Chondrocyte (in vitro differentiated cells): Measurements from ENCODE around the gene RHOBTB1. TPM values are rescaled to one million over a fixed set of nuclear protein-coding genes. Genes with fewer than 3 reads are reported as not detected.

Experiments used
- DNase-seq: peaks from one replicate; pipeline ENCODE4 v3.0.0; 2021; ENCODE audit warnings: mixed read lengths, low spot score
- H3K27ac Mint-ChIP-seq: one replicate; pipeline ENCODE4 v1.8.0; 2021; ENCODE audit warnings: mild to moderate bottlenecking, moderate library complexity, mixed read lengths; ENCODE audit not compliant: unreplicated experiment
- H3K27me3 Mint-ChIP-seq: 2 replicates; pipeline ENCODE4 v1.8.0; 2021; ENCODE audit warnings: low read depth, mixed read lengths
- H3K36me3 Mint-ChIP-seq: 2 replicates; pipeline ENCODE4 v1.8.0; 2021; ENCODE audit warnings: low read depth, mixed read lengths
- H3K4me1 Mint-ChIP-seq: 2 replicates; pipeline ENCODE4 v1.8.0; 2021; ENCODE audit warnings: low read depth, mild to moderate bottlenecking, mixed read lengths
- H3K4me3 Mint-ChIP-seq: one replicate; pipeline ENCODE4 v1.8.0; 2021; ENCODE audit warnings: mild to moderate bottlenecking, moderate library complexity, mixed read lengths; ENCODE audit not compliant: unreplicated experiment
- H3K9me3 Mint-ChIP-seq: 2 replicates; pipeline ENCODE4 v1.8.0; 2021; ENCODE audit warnings: low read depth, mixed read lengths
- total RNA-seq: library from RNA; stranded (reverse); gene quantifications from 3 replicates; pipeline ENCODE4 v1.2.1, GENCODE V29; 2021
- TF ChIP-seq, protein P1 (sequence below): fragments of 200-600 bp; sonication (generic); IDR thresholded peaks from 2 replicates; pipeline ENCODE4 v1.5.0; 2021; ENCODE audit warnings: antibody characterized with exemption, mild to moderate bottlenecking, moderate library complexity

RHOBTB1 gene
- total RNA-seq, 1 donor from 2014 or later = 19.2 TPM

DNA sequence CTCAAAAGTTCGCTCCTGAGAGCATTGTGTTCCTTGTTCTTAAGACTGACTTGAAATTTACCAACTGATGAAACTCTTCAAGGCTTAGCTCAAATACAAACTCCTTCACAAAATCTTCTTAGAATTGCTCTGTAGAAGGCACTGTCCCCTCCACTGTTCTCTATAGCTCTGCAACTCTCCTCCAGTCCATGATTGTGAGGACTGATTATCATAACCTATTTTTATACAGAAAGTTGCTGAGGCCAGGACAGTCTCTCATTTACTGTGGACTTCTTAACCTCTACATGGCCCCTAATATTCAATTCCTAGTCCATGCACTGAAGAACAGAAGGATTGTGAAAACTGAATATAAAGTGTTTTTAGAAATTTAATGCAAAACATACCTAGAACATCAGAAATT, 53.2 kb downstream of the RHOBTB1 start:
- Mint-ChIP-seq H3K27ac (no peak overlapping the region), H3K27me3 (no peaks in the 10 kb centered on the region), H3K4me1 (peaks cover 14% of the 10 kb centered on the region), H3K4me3 (no peak overlapping the region), H3K9me3 (no peaks in the 10 kb centered on the region), H3K36me3 (peaks cover 22% of the 10 kb centered on the region)
- TF ChIP-seq, protein P1, sequence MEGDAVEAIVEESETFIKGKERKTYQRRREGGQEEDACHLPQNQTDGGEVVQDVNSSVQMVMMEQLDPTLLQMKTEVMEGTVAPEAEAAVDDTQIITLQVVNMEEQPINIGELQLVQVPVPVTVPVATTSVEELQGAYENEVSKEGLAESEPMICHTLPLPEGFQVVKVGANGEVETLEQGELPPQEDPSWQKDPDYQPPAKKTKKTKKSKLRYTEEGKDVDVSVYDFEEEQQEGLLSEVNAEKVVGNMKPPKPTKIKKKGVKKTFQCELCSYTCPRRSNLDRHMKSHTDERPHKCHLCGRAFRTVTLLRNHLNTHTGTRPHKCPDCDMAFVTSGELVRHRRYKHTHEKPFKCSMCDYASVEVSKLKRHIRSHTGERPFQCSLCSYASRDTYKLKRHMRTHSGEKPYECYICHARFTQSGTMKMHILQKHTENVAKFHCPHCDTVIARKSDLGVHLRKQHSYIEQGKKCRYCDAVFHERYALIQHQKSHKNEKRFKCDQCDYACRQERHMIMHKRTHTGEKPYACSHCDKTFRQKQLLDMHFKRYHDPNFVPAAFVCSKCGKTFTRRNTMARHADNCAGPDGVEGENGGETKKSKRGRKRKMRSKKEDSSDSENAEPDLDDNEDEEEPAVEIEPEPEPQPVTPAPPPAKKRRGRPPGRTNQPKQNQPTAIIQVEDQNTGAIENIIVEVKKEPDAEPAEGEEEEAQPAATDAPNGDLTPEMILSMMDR = no peak
- DNase-seq = no peak

DNA sequence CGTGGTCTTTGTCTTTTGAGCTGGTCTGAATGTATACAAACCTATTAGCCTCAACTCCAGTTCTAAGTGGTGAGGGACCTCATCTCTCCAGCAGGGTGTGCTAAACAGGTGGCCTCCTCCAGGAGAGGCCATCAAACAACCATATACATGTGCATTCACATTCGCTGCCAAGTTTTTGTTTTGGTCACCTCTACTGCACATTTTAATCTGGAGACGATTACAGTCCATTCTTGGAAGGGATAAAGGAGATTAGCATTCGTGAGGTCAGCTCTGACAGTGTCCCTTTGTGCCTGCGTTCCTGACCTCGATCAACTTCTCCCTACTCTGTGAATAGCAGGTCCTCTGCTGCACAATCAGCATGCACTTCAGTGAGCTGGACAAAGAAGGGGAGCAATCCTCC, 60.8 kb downstream of the RHOBTB1 start:
- H3K27ac Mint-ChIP-seq = no peak overlapping the region
- no peak for DNase-seq

DNA sequence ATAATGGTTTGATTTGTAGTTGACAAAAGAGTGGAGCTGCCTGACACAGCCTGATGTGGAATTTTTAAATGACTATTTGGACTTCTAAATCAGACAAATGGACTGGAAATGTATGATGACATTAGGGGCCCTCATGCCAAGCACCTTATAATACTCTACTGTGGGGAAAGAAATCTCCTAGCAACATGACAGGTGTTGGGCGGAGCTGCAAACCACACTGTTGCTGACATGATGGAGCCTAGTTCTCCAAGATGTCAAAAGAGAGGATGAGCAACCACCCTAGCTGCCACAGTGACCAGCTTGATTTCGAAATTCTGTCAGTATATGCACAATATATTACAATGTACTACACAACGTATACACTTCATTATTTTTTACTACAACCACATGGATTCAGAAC, 65.8 kb downstream of the RHOBTB1 start:
- Mint-ChIP-seq H3K9me3 (no peaks in the 10 kb centered on the region), H3K27ac (no peak overlapping the region), H3K36me3 (peaks cover 5% of the 10 kb centered on the region), H3K27me3 (no peaks in the 10 kb centered on the region), H3K4me1 (peaks cover 9% of the 10 kb centered on the region), H3K4me3 (no peak overlapping the region)
- no peak for DNase-seq
- TF ChIP-seq, protein P1 = no peak

More for the DNA sequence above, 60.8 kb downstream of the RHOBTB1 start:
- H3K27me3 Mint-ChIP-seq = no peaks in the 10 kb centered on the region
- H3K36me3 Mint-ChIP-seq = peaks cover 22% of the 10 kb centered on the region
- TF ChIP-seq, protein P1 = peak; percentile 71
- no peak overlapping the region for H3K4me3 Mint-ChIP-seq
- H3K9me3 Mint-ChIP-seq = no peaks in the 10 kb centered on the region
- H3K4me1 Mint-ChIP-seq = no peaks in the 10 kb centered on the region

DNA sequence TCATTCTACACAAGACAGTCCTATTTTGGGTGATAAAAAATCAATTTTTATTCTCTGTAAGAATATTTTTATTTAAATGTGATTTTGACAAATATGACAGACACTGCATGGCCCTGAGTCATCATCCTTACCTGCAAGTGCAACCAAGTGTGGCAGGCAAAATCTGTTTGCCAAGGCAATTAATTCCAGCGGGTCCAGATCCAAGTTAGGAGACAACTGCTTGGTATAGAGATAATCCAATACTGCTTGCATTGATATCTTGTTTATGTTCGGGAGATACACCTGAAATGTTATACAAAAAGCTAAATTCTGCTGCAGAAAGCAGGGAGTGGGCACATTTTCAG, 66.2 kb downstream of the RHOBTB1 start:
- Mint-ChIP-seq H3K27me3 (no peaks in the 10 kb centered on the region), H3K4me3 (no peak overlapping the region)

DNA sequence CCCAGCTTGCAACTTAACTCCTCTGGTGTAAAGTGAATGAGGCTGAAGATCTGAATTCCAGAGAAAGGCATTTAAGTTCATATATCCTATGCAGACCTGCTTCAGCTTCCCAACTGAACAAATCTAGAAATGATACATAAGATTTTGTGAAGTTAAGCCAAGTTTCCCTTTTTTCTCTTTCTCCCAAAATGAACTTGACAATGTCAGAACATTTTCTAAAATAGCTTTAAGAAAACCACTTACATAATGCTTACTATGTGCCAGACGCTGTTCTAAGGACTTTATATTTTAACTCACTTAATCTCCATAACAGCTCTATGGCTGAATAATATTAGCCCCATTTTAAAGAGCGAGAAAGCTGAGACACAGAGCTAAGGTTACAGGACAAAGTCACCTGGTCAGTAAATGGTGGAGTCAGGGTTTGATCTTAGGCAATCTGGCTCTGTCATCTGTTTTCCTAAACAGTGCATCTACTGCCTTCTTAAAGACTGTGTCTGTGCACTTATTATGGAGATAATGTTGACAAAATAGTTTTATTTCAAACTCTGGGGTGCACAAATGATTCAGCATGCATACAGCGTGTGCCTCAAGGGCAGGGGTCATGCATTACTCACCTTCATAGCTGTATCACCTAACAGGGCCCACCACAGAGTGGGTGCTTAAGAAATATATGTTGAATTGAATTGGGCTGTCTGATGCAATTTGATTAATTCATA, 66.8 kb downstream of the RHOBTB1 start:
- Mint-ChIP-seq H3K4me3 (no peak overlapping the region), H3K9me3 (no peaks in the 10 kb centered on the region), H3K27ac (no peak overlapping the region), H3K27me3 (no peaks in the 10 kb centered on the region), H3K36me3 (peaks cover 5% of the 10 kb centered on the region), H3K4me1 (peaks cover 9% of the 10 kb centered on the region)
- TF ChIP-seq, protein P1 = no peak
- DNase-seq = no peak

More for the DNA sequence above, 66.2 kb downstream of the RHOBTB1 start:
- Mint-ChIP-seq H3K27ac (no peak overlapping the region), H3K9me3 (no peaks in the 10 kb centered on the region), H3K4me1 (peaks cover 9% of the 10 kb centered on the region), H3K36me3 (peaks cover 4% of the 10 kb centered on the region)
- TF ChIP-seq, protein P1 = no peak
- no peak for DNase-seq
